NT2/D1 (cell line): ENCODE data around the gene PCSK6.

Experiments used
- SUZ12 ChIP-seq: IDR thresholded peaks from 2 replicates; pipeline ENCODE4 v1.6.1; 2011; ENCODE audit not compliant: insufficient read length, insufficient read depth; ENCODE audit errors: extremely low read depth
- YY1 ChIP-seq: IDR thresholded peaks from 2 replicates; pipeline ENCODE4 v1.6.1; 2011; ENCODE audit not compliant: insufficient read length, insufficient read depth

- no peak for TF ChIP-seq SUZ12
- no peak for TF ChIP-seq YY1
These were observed 26.2 kb downstream of the PCSK6 start for GRCh38 chr15:101463270-101463669.
